GM06990 (cell line): Measurements from ENCODE around the gene PSMA7.

Experiments used
- DNase-seq: peaks from one replicate; pipeline ENCODE4 v3.0.0-alpha.2; 2011; ENCODE audit not compliant: insufficient read length; ENCODE audit errors: extremely low read depth
- H3K27me3 ChIP-seq: replicated peaks from 2 replicates; pipeline ENCODE4 v1.6.0; 2011; ENCODE audit warnings: low read length; ENCODE audit not compliant: control insufficient read depth, insufficient read depth
- H3K36me3 ChIP-seq: 2 replicates; pipeline ENCODE4 v1.5.1; 2011; ENCODE audit warnings: low read length; ENCODE audit not compliant: control insufficient read depth, insufficient read depth
- H3K4me3 ChIP-seq: replicated peaks from 2 replicates; pipeline ENCODE4 v1.5.1; 2011; ENCODE audit warnings: low read depth, mild to moderate bottlenecking, control low read depth, low read length
- CTCF ChIP-seq: IDR thresholded peaks from 2 replicates; pipeline ENCODE4 v1.5.1; 2011; ENCODE audit warnings: low read length, control low read depth, mild to moderate bottlenecking, inconsistent platforms; ENCODE audit not compliant: insufficient read depth, poor library complexity, severe bottlenecking

The PSMA7 gene

GRCh38 chr20:62136283-62137091, 6.7 kb downstream of the PSMA7 start:
- no peak overlapping the region for H3K4me3 ChIP-seq
- H3K36me3 ChIP-seq: peaks cover 56% of the 10 kb centered on the region
- no peak for DNase-seq
- no peaks in the 10 kb centered on the region for H3K27me3 ChIP-seq
- TF ChIP-seq CTCF: peak; percentile 76

GRCh38 chr20:62135573-62136266, 7.5 kb downstream of the PSMA7 start:
- Histone ChIP-seq H3K27me3 (no peaks in the 10 kb centered on the region), H3K4me3 (no peak overlapping the region), H3K36me3 (peaks cover 62% of the 10 kb centered on the region)
- no peak for DNase-seq
- no peak for TF ChIP-seq CTCF

- Histone ChIP-seq H3K4me3 (no peak overlapping the region), H3K36me3 (peaks cover 62% of the 10 kb centered on the region), H3K27me3 (no peaks in the 10 kb centered on the region)
- DNase-seq: no peak
- TF ChIP-seq CTCF: no peak
Observed at GRCh38 chr20:62134735-62135231, 8.4 kb downstream of the PSMA7 start.

- no peak overlapping the region for H3K4me3 ChIP-seq
- H3K27me3 ChIP-seq: no peaks in the 10 kb centered on the region
- peaks cover 61% of the 10 kb centered on the region for H3K36me3 ChIP-seq
- DNase-seq: no peak
- TF ChIP-seq CTCF: peak; percentile 17
Observed at GRCh38 chr20:62133864-62134263, 9.3 kb downstream of the PSMA7 start.

GRCh38 chr20:62133051-62133845, 9.9 kb downstream of the PSMA7 start:
- DNase-seq: no peak
- Histone ChIP-seq H3K36me3 (peaks cover 60% of the 10 kb centered on the region), H3K4me3 (no peak overlapping the region), H3K27me3 (no peaks in the 10 kb centered on the region)
- no peak for TF ChIP-seq CTCF
